Loucy (cell line): ENCODE measurements around the gene RAC3.

Experiments used
- H2AFZ ChIP-seq: fragments of 200-600 bp; sonication (generic); 2 replicates; pipeline ENCODE4 v1.6.0; 2016; ENCODE audit warnings: antibody characterized with exemption, mild to moderate bottlenecking, low read length, moderate library complexity
- H3F3A ChIP-seq: fragments of 200-600 bp; 2 replicates; pipeline ENCODE4 v1.6.0; 2016; ENCODE audit warnings: antibody characterized with exemption, low read depth, mild to moderate bottlenecking
- H3K27me3 ChIP-seq: fragments of 200-600 bp; sonication (generic); 2 replicates; pipeline ENCODE4 v1.6.1; 2014; ENCODE audit warnings: low read length, mild to moderate bottlenecking; ENCODE audit not compliant: insufficient read depth, poor library complexity, severe bottlenecking
- H3K36me3 ChIP-seq: fragments of 200-600 bp; sonication (generic); 2 replicates; pipeline ENCODE4 v1.6.1; 2016; ENCODE audit warnings: low read length; ENCODE audit not compliant: insufficient read depth
- H3K4me1 ChIP-seq: fragments of 200-600 bp; sonication (generic); 2 replicates; pipeline ENCODE4 v1.5.1; 2014; ENCODE audit warnings: low read length, mild to moderate bottlenecking; ENCODE audit not compliant: insufficient read depth, poor library complexity, severe bottlenecking
- H3K4me2 ChIP-seq: fragments of 200-600 bp; sonication (generic); 2 replicates; pipeline ENCODE4 v1.6.0; 2014; ENCODE audit warnings: antibody characterized with exemption, low read length, low read depth, mild to moderate bottlenecking; ENCODE audit not compliant: poor library complexity, severe bottlenecking
- H3K4me3 ChIP-seq: fragments of 200-600 bp; sonication (generic); 2 replicates; pipeline ENCODE4 v1.5.1; 2014; ENCODE audit warnings: low read length, mild to moderate bottlenecking, mixed read lengths; ENCODE audit not compliant: poor library complexity, severe bottlenecking
- H3K79me2 ChIP-seq: fragments of 200-600 bp; sonication (generic); 2 replicates; pipeline ENCODE4 v1.6.1; 2014; ENCODE audit warnings: low read length; ENCODE audit not compliant: insufficient read depth
- H3K9ac ChIP-seq: fragments of 200-600 bp; sonication (generic); 2 replicates; pipeline ENCODE4 v1.6.0; 2014; ENCODE audit warnings: mild to moderate bottlenecking, low read depth, low read length, moderate library complexity; ENCODE audit not compliant: poor library complexity, severe bottlenecking
- H3K9me2 ChIP-seq: fragments of 200-600 bp; sonication (generic); replicated peaks from 2 replicates; pipeline ENCODE4 v1.6.1; 2016; ENCODE audit warnings: low read depth, low read length, mixed read lengths
- H3K9me3 ChIP-seq: fragments of 200-600 bp; sonication (generic); 2 replicates; pipeline ENCODE4 v1.6.1; 2014; ENCODE audit warnings: mild to moderate bottlenecking, antibody characterized with exemption, low read length, low read depth; ENCODE audit not compliant: insufficient read depth
- H4K20me1 ChIP-seq: fragments of 200-600 bp; sonication (generic); 2 replicates; pipeline ENCODE4 v1.6.0; 2014; ENCODE audit warnings: antibody characterized with exemption, low read length, mild to moderate bottlenecking; ENCODE audit not compliant: insufficient read depth, poor library complexity, severe bottlenecking
- EZH2phosphoT487 ChIP-seq: fragments of 200-600 bp; IDR thresholded peaks from 2 replicates; pipeline ENCODE4 v1.6.1; 2018; ENCODE audit warnings: antibody characterized with exemption, mild to moderate bottlenecking, moderate library complexity, borderline replicate concordance
- TF ChIP-seq, protein P1 (sequence below): fragments of 200-600 bp; sonication (generic); conservative IDR thresholded peaks from 2 replicates; pipeline ENCODE4 v1.5.1; 2014; ENCODE audit warnings: mild to moderate bottlenecking, antibody characterized with exemption, low read length

The RAC3 gene

DNA sequence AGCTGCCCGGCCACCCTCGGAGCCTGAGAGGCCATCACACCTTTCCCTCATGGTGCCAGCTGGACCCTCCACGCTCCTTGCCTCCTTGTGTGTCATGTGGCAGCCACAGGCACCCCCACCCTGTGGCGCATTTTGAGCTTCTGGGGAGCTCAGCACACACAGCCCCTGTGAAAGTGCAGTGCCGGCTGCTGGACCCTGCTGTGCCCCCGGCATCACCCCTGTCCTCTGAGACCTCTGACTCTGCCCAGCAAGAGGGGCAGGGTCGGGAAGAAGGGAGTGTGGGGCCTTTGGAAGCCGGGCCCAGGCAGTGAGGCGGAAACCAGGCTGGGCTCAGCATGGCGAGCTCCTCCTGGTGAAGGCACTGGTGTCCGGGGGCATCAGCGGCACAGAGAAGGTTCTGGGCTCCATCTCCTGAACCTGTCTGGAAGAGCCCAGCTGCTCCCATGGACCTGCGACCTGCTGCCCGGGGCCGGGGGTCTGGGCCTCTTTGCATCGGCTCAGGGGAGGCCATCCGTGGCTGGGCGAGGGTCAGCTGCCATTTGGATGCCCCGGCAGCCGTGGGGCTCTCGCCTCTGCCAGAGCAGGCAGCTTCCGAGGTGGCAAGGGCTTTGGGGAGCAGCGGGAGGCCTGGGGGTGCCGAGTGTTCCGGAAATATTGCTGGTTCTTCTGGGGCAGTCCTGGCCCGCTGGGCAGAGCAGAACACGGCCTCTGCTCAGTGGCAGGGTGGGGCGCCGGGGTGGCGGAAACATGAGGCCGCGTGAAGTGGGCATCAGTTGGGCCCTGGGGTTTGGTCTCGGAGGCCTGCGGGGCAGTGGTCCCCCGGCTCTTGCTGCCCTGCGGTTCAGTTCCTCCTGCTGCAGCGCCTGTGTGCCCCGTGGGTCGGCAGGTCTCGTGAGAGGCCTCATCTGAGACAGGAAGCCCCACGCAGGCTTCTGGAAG, 26.7 kb upstream of the RAC3 start:
- Histone ChIP-seq H3K36me3 (no peaks in the 10 kb centered on the region), H3K27me3 (no peaks in the 10 kb centered on the region), H3K4me2 (no peak overlapping the region), H3K9me2 (no peaks in the 10 kb centered on the region), H3K79me2 (no peaks in the 10 kb centered on the region), H3K4me1 (no peaks in the 10 kb centered on the region), H2AFZ (no peak overlapping the region), H3K4me3 (no peak overlapping the region), H4K20me1 (no peaks in the 10 kb centered on the region), H3K9ac (no peak overlapping the region), H3F3A (no peaks in the 10 kb centered on the region), H3K9me3 (no peaks in the 10 kb centered on the region)
- TF ChIP-seq, protein P1, sequence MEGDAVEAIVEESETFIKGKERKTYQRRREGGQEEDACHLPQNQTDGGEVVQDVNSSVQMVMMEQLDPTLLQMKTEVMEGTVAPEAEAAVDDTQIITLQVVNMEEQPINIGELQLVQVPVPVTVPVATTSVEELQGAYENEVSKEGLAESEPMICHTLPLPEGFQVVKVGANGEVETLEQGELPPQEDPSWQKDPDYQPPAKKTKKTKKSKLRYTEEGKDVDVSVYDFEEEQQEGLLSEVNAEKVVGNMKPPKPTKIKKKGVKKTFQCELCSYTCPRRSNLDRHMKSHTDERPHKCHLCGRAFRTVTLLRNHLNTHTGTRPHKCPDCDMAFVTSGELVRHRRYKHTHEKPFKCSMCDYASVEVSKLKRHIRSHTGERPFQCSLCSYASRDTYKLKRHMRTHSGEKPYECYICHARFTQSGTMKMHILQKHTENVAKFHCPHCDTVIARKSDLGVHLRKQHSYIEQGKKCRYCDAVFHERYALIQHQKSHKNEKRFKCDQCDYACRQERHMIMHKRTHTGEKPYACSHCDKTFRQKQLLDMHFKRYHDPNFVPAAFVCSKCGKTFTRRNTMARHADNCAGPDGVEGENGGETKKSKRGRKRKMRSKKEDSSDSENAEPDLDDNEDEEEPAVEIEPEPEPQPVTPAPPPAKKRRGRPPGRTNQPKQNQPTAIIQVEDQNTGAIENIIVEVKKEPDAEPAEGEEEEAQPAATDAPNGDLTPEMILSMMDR, result no peak
- TF ChIP-seq EZH2phosphoT487, result no peak

DNA sequence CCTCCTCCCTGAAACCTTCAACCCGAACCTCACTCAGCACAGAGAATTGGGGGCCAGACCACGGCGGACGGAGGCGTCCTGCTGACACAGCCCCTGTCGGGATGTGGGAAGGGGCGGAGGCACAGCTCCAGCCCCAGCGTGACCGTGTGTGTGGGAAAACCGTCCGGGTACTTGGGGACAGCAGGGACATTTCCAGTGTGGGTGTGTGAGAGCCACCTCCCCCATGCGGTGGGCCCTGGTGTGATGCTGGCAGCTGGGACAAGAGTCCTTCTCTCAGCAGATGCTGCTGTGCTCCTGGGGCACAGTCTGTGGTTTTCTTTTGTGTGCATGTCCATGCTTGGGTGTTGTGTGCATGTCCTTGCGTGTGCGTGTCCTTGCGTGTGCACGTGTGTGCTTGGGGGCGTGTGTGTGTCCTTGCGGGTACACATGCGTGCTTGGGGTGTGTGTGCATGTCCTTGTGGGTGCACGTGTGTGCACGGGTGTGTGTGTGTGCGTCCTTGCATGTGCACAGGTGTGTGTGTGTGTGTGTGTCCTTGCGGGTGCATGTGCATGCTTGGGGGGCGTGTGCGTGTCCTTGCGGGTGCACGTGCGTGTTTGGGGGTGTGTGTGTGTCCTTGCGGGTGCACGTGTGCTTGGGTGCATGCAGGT, 25.7 kb upstream of the RAC3 start:
- no peaks in the 10 kb centered on the region for H4K20me1 ChIP-seq
- H3K27me3 ChIP-seq, result no peaks in the 10 kb centered on the region
- H3K79me2 ChIP-seq, result no peaks in the 10 kb centered on the region
- no peak for TF ChIP-seq EZH2phosphoT487
- TF ChIP-seq, protein P1, result no peak
- H3K9me2 ChIP-seq, result no peaks in the 10 kb centered on the region
- no peak overlapping the region for H2AFZ ChIP-seq
- H3K9me3 ChIP-seq, result no peaks in the 10 kb centered on the region
- H3K4me3 ChIP-seq, result no peak overlapping the region
- no peaks in the 10 kb centered on the region for H3F3A ChIP-seq
- H3K36me3 ChIP-seq, result no peaks in the 10 kb centered on the region
- no peaks in the 10 kb centered on the region for H3K4me1 ChIP-seq
- no peak overlapping the region for H3K9ac ChIP-seq
- no peak overlapping the region for H3K4me2 ChIP-seq

DNA sequence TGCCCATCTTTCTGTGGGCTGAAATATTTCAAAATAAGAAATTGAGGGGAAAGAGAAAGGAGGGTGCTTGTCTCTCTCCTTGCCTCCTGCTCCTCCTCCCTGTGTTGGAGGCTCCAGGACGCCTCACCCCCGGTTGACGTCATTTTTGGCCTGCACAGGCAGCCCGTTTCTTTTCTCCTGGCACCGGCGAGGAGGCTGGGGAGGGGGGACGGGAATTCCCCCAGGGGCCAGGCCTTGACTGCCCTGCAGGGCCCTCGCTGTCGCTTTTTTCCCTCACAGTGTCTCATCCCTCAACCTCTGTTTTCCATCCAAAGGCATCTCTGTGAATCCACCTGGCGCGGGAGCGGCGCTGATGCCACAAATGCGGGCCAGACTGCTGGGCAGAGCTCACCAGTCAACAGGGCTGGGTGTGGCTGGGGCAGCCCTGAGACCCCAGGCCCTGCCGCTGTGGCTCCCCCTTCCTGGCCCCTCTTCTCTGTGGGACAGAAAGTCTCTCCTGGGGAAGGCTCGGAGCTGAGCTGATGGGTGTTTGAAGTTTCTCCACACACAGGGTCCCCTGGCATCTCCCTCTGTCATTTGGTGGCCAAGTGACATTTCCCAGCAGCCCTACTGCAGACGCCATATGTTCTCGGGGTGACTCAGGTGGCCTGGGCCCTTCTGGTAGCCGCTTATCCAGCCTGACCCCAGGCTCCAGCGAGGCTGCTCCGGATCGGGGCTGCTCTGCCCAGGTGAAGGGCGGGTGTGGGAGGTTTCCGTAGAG, 24.8 kb upstream of the RAC3 start:
- no peak for TF ChIP-seq EZH2phosphoT487
- TF ChIP-seq, protein P1, result no peak
- H3K4me2 ChIP-seq, result no peak overlapping the region
- H3K79me2 ChIP-seq, result no peaks in the 10 kb centered on the region
- H3F3A ChIP-seq, result no peaks in the 10 kb centered on the region
- H4K20me1 ChIP-seq, result no peaks in the 10 kb centered on the region
- no peak overlapping the region for H2AFZ ChIP-seq
- H3K27me3 ChIP-seq, result no peaks in the 10 kb centered on the region
- no peaks in the 10 kb centered on the region for H3K36me3 ChIP-seq
- H3K9me2 ChIP-seq, result no peaks in the 10 kb centered on the region
- H3K4me1 ChIP-seq, result no peaks in the 10 kb centered on the region
- no peak overlapping the region for H3K9ac ChIP-seq
- H3K9me3 ChIP-seq, result no peaks in the 10 kb centered on the region
- no peak overlapping the region for H3K4me3 ChIP-seq
